Ishikawa (cell line): ENCODE results near the gene FAM200A.

ENCODE experiments used
- CEBPB ChIP-seq: IDR thresholded peaks from 2 replicates; pipeline ENCODE4 v1.6.1; 2012
- CREB1 ChIP-seq: IDR thresholded peaks from 2 replicates; pipeline ENCODE4 v1.6.1; 2012; ENCODE audit warnings: low read depth
- EGR1 ChIP-seq: IDR thresholded peaks from 2 replicates; pipeline ENCODE4 v1.6.1; 2012
- EP300 ChIP-seq: IDR thresholded peaks from 2 replicates; pipeline ENCODE4 v1.6.1; 2012; ENCODE audit warnings: borderline replicate concordance
- FOXM1 ChIP-seq: IDR thresholded peaks from 2 replicates; pipeline ENCODE4 v1.6.1; 2012; ENCODE audit warnings: low read depth, borderline replicate concordance
- NFIC ChIP-seq: IDR thresholded peaks from 2 replicates; pipeline ENCODE4 v1.6.1; 2012
- RAD21 ChIP-seq: IDR thresholded peaks from 2 replicates; pipeline ENCODE4 v1.6.1; 2012; ENCODE audit warnings: low read depth
- TAF1 ChIP-seq: IDR thresholded peaks from 2 replicates; pipeline ENCODE4 v1.6.1; 2012; ENCODE audit warnings: low read depth, mild to moderate bottlenecking
- TCF12 ChIP-seq: IDR thresholded peaks from 2 replicates; pipeline ENCODE4 v1.6.1; 2012; ENCODE audit warnings: low read depth
- TEAD4 ChIP-seq: IDR thresholded peaks from 2 replicates; pipeline ENCODE4 v1.6.1; 2012
- YY1 ChIP-seq: IDR thresholded peaks from 2 replicates; pipeline ENCODE4 v1.6.1; 2012; ENCODE audit warnings: low read depth
- ZBTB7A ChIP-seq: IDR thresholded peaks from 2 replicates; pipeline ENCODE4 v1.6.1; 2012; ENCODE audit warnings: low read depth
- TF ChIP-seq, protein P1 (sequence below): IDR thresholded peaks from 2 replicates; pipeline ENCODE4 v1.6.1; 2012
- TF ChIP-seq, protein P2 (sequence below): IDR thresholded peaks from 2 replicates; pipeline ENCODE4 v1.6.1; 2012; ENCODE audit warnings: low read depth, mild to moderate bottlenecking
- TF ChIP-seq, protein P3 (sequence below): IDR thresholded peaks from 2 replicates; pipeline ENCODE4 v1.6.1; 2012

The FAM200A gene

DNA sequence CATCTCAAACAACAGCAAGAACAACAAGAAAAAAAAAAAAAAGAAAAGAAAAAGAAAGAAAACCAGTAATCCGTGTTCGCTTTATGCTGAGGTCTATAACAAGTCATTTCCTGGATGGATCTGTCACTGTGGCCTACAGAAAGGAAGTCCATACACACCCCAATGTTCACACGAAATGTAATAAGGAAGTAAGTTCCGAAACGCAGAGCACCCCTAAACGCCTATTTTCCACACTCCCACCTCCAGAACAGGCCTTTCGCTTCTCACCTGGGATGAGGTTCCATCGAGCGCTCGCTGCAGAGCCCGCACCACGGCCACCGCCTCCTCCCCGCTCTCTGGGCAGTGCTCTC is 52.6 kb downstream of the FAM200A start:
- no peak for TF ChIP-seq CREB1
- TF ChIP-seq, protein P1, sequence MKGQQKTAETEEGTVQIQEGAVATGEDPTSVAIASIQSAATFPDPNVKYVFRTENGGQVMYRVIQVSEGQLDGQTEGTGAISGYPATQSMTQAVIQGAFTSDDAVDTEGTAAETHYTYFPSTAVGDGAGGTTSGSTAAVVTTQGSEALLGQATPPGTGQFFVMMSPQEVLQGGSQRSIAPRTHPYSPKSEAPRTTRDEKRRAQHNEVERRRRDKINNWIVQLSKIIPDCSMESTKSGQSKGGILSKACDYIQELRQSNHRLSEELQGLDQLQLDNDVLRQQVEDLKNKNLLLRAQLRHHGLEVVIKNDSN, result no peak
- no peak for TF ChIP-seq TCF12
- TF ChIP-seq FOXM1, result no peak
- no peak for TF ChIP-seq EP300
- TF ChIP-seq, protein P2, sequence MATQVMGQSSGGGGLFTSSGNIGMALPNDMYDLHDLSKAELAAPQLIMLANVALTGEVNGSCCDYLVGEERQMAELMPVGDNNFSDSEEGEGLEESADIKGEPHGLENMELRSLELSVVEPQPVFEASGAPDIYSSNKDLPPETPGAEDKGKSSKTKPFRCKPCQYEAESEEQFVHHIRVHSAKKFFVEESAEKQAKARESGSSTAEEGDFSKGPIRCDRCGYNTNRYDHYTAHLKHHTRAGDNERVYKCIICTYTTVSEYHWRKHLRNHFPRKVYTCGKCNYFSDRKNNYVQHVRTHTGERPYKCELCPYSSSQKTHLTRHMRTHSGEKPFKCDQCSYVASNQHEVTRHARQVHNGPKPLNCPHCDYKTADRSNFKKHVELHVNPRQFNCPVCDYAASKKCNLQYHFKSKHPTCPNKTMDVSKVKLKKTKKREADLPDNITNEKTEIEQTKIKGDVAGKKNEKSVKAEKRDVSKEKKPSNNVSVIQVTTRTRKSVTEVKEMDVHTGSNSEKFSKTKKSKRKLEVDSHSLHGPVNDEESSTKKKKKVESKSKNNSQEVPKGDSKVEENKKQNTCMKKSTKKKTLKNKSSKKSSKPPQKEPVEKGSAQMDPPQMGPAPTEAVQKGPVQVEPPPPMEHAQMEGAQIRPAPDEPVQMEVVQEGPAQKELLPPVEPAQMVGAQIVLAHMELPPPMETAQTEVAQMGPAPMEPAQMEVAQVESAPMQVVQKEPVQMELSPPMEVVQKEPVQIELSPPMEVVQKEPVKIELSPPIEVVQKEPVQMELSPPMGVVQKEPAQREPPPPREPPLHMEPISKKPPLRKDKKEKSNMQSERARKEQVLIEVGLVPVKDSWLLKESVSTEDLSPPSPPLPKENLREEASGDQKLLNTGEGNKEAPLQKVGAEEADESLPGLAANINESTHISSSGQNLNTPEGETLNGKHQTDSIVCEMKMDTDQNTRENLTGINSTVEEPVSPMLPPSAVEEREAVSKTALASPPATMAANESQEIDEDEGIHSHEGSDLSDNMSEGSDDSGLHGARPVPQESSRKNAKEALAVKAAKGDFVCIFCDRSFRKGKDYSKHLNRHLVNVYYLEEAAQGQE, result no peak
- no peak for TF ChIP-seq TEAD4
- TF ChIP-seq RAD21, result no peak
- TF ChIP-seq, protein P3, sequence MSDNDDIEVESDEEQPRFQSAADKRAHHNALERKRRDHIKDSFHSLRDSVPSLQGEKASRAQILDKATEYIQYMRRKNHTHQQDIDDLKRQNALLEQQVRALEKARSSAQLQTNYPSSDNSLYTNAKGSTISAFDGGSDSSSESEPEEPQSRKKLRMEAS, result no peak
- no peak for TF ChIP-seq ZBTB7A
- TF ChIP-seq TAF1, result no peak
- no peak for TF ChIP-seq NFIC
- TF ChIP-seq EGR1, result no peak
- TF ChIP-seq CEBPB, result no peak
- no peak for TF ChIP-seq YY1

GRCh38 chr7:99498546-99498944 is 53.4 kb downstream of the FAM200A start:
- TF ChIP-seq YY1 (no peak), RAD21 (no peak)
- TF ChIP-seq, protein P2, result no peak

- TF ChIP-seq TEAD4 (no peak), CEBPB (no peak), TAF1 (no peak), TCF12 (no peak), YY1 (no peak), RAD21 (no peak), ZBTB7A (no peak)
- TF ChIP-seq, protein P1, result no peak
- TF ChIP-seq, protein P2, result no peak
These were observed 54.0 kb downstream of the FAM200A start for GRCh38 chr7:99497766-99498545.
